Neural cell (in vitro differentiated cells): Measurements from ENCODE around the gene FLT1.

ENCODE experiments used
- EP300 ChIP-seq: fragments of 450-650 bp; conservative IDR thresholded peaks from 2 replicates; pipeline ENCODE4 v1.6.1; 2014; ENCODE audit warnings: antibody characterized with exemption, mild to moderate bottlenecking, moderate library complexity; ENCODE audit not compliant: poor library complexity, severe bottlenecking
- EZH2 ChIP-seq: fragments of 200-600, 300-800 bp; shearing (Covaris generic), sonication (generic); IDR thresholded peaks from 2 replicates; pipeline ENCODE4 v1.6.1; 2014; ENCODE audit warnings: antibody characterized with exemption, low read length, borderline replicate concordance, mild to moderate bottlenecking; ENCODE audit not compliant: insufficient read depth, poor library complexity, severe bottlenecking
- POLR2AphosphoS5 ChIP-seq: IDR thresholded peaks from 2 replicates; pipeline ENCODE4 v1.6.1; 2012
- RAD21 ChIP-seq: fragments of 450-650 bp; conservative IDR thresholded peaks from 2 replicates; pipeline ENCODE4 v1.6.1; 2014; ENCODE audit warnings: antibody characterized with exemption, mild to moderate bottlenecking, moderate library complexity
- REST ChIP-seq: IDR thresholded peaks from 2 replicates; pipeline ENCODE4 v1.6.1; 2012; ENCODE audit warnings: borderline replicate concordance
- SMC3 ChIP-seq: fragments of 450-650 bp; conservative IDR thresholded peaks from 2 replicates; pipeline ENCODE4 v1.6.1; 2014; ENCODE audit warnings: antibody characterized with exemption, mild to moderate bottlenecking, moderate library complexity; ENCODE audit not compliant: poor library complexity
- TAF1 ChIP-seq: IDR thresholded peaks from 2 replicates; pipeline ENCODE4 v1.6.1; 2012; ENCODE audit warnings: low read depth
- TF ChIP-seq, protein P1 (sequence below): fragments of 450-650 bp; IDR thresholded peaks from 2 replicates; pipeline ENCODE4 v1.5.1; 2014; ENCODE audit warnings: antibody characterized with exemption, mild to moderate bottlenecking, moderate library complexity; ENCODE audit not compliant: poor library complexity, severe bottlenecking

DNA sequence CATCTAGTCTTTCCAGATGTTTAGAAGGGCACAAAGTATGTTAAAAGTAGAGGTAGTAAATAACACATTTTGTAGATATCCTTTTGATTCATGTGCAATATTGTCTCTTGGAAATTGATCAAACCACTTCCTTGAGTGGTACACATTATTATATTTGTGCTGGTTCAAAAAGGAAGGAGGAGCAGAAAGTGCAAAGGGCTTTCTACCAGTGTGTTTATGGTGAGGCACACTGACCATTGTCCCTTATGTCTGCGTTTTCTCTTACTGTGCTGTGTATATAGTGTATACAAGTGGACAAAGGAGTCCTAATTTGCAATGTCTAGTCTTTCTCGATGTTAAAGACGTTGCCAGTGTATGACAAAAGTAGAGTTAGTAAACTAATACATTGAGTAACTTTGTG is 41.4 kb upstream of the FLT1 start:
- no peak for TF ChIP-seq EZH2
- TF ChIP-seq, protein P1, sequence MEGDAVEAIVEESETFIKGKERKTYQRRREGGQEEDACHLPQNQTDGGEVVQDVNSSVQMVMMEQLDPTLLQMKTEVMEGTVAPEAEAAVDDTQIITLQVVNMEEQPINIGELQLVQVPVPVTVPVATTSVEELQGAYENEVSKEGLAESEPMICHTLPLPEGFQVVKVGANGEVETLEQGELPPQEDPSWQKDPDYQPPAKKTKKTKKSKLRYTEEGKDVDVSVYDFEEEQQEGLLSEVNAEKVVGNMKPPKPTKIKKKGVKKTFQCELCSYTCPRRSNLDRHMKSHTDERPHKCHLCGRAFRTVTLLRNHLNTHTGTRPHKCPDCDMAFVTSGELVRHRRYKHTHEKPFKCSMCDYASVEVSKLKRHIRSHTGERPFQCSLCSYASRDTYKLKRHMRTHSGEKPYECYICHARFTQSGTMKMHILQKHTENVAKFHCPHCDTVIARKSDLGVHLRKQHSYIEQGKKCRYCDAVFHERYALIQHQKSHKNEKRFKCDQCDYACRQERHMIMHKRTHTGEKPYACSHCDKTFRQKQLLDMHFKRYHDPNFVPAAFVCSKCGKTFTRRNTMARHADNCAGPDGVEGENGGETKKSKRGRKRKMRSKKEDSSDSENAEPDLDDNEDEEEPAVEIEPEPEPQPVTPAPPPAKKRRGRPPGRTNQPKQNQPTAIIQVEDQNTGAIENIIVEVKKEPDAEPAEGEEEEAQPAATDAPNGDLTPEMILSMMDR: no peak
- no peak for TF ChIP-seq RAD21
- TF ChIP-seq REST: no peak
- TF ChIP-seq TAF1: no peak
- no peak for TF ChIP-seq SMC3
- TF ChIP-seq EP300: no peak
- no peak for TF ChIP-seq POLR2AphosphoS5
